PC-3 (cell line): Measurements from ENCODE around the gene EVC. TPM values are rescaled to one million over a fixed set of nuclear protein-coding genes. Genes with fewer than 3 reads are reported as not detected.

ENCODE experiments used
- ATAC-seq: fragments of 200-7000 bp; cut with Tn5 transposase; 2 replicates; pipeline ENCODE4 v1.9.1; 2020; ENCODE audit warnings: mild to moderate bottlenecking, moderate library complexity
- BruUV-seq: library from RNA; stranded (reverse); fragments of 400-500 nt; replicated peaks from 2 replicates; lab custom pipeline; 2021; lab: Mats Ljungman, UMichigan
- CTCF ChIA-PET: fragments of 300-600 bp; sonication (Branson Sonifier 250); formaldehyde crosslinking; loops from one replicate; lab custom pipeline; 2022; ENCODE audit warnings: antibody characterized with exemption; lab: Charles Lee
- POLR2A ChIA-PET: fragments of 300-600 bp; sonication (Branson Sonifier 250); formaldehyde crosslinking; loops from one replicate; lab custom pipeline; 2022; ENCODE audit warnings: antibody characterized with exemption; ENCODE audit not compliant: unreplicated experiment; lab: Charles Lee
- DNase-seq: peaks from one replicate; pipeline ENCODE4 v3.0.0-alpha.2; 2015
- H2AFZ ChIP-seq: fragments of 300-600 bp; sonication (generic); 2 replicates; pipeline ENCODE4 v1.6.0; 2016; ENCODE audit warnings: antibody characterized with exemption, low read length
- H3F3A ChIP-seq: fragments of 300-600 bp; sonication (generic); one replicate; pipeline ENCODE4 v1.6.0; 2017; ENCODE audit warnings: antibody characterized with exemption, low read length, control low read depth, mild to moderate bottlenecking; ENCODE audit not compliant: unreplicated experiment
- H3K27ac ChIP-seq: fragments of 300-600 bp; sonication (generic); 2 replicates; pipeline ENCODE4 v1.5.1; 2016; ENCODE audit warnings: mild to moderate bottlenecking, low read length
- H3K27me3 ChIP-seq: fragments of 300-600 bp; sonication (generic); 2 replicates; pipeline ENCODE4 v1.6.1; 2016; ENCODE audit warnings: low read length, mixed read lengths
- H3K36me3 ChIP-seq: fragments of 300-600 bp; sonication (generic); 2 replicates; pipeline ENCODE4 v1.6.1; 2016; ENCODE audit warnings: low read depth, mixed run types, low read length, mixed read lengths
- H3K4me1 ChIP-seq: fragments of 300-600 bp; sonication (generic); 2 replicates; pipeline ENCODE4 v1.5.1; 2016; ENCODE audit warnings: low read length; ENCODE audit not compliant: insufficient read depth
- H3K4me2 ChIP-seq: fragments of 300-600 bp; sonication (generic); 2 replicates; pipeline ENCODE4 v1.6.0; 2016; ENCODE audit warnings: low read length
- H3K4me3 ChIP-seq: fragments of 300-600 bp; sonication (generic); 2 replicates; pipeline ENCODE4 v1.5.1; 2016; ENCODE audit warnings: mild to moderate bottlenecking, low read length, mixed read lengths
- H3K79me2 ChIP-seq: fragments of 300-600 bp; sonication (generic); 2 replicates; pipeline ENCODE4 v1.6.1; 2017; ENCODE audit warnings: low read length, mixed read lengths
- H3K9ac ChIP-seq: fragments of 300-600 bp; sonication (generic); 2 replicates; pipeline ENCODE4 v1.6.0; 2016; ENCODE audit warnings: mild to moderate bottlenecking, low read length
- H3K9me2 ChIP-seq: fragments of 300-600 bp; sonication (generic); replicated peaks from 2 replicates; pipeline ENCODE4 v1.6.1; 2016; ENCODE audit warnings: mixed run types, low read length, mixed read lengths
- H3K9me3 ChIP-seq: fragments of 300-600 bp; sonication (generic); 2 replicates; pipeline ENCODE4 v1.6.1; 2016; ENCODE audit warnings: low read length, mixed read lengths
- H4K20me1 ChIP-seq: fragments of 300-600 bp; sonication (generic); 2 replicates; pipeline ENCODE4 v1.6.1; 2016; ENCODE audit warnings: low read length, mixed read lengths
- CTCF ChIP-seq: fragments of 300-600 bp; sonication (generic); conservative IDR thresholded peaks from 2 replicates; pipeline ENCODE4 v1.5.1; 2017; ENCODE audit warnings: antibody characterized with exemption, low read depth, mild to moderate bottlenecking, low read length
- EZH2 ChIP-seq: fragments of 300-600 bp; sonication (generic); IDR thresholded peaks from one replicate; pipeline ENCODE4 v1.6.1; 2017; ENCODE audit warnings: antibody characterized with exemption, mild to moderate bottlenecking, low read length; ENCODE audit not compliant: unreplicated experiment
- EZH2phosphoT487 ChIP-seq: fragments of 300-600 bp; sonication (generic); IDR thresholded peaks from 2 replicates; pipeline ENCODE4 v1.6.1; 2018; ENCODE audit warnings: mild to moderate bottlenecking, antibody characterized with exemption, low read length, borderline replicate concordance
- intact Hi-C: fragments of 100-400 bp; cut with micrococcal nuclease; formaldehyde crosslinking; loops from 2 replicates; pipeline ENCODE4 v1.9.0; 2023
- total RNA-seq: library from RNA; depleted of rRNA; stranded (reverse); fragments of >200 nt; gene quantifications from 2 replicates; pipeline ENCODE4 v1.2.3, GENCODE V29; 2014

The EVC gene
- total RNA-seq, 1 experiment from 2014 or later = 22.7 TPM

GRCh38 chr4:5824227-5824626, 113.2 kb downstream of the EVC start:
- intact Hi-C loops = no loop called here
- no peak overlapping the region for H3K4me3 ChIP-seq
- CTCF ChIA-PET = no interaction called here
- no peak for DNase-seq
- POLR2A ChIA-PET = no interaction called here
- no peak overlapping the region for H2AFZ ChIP-seq
- no peak overlapping the region for H3K27ac ChIP-seq
- no peaks in the 10 kb centered on the region for H3K9me3 ChIP-seq
- no peaks in the 10 kb centered on the region for H3K27me3 ChIP-seq
- H3K4me1 ChIP-seq = no peaks in the 10 kb centered on the region
- BruUV-seq = no TSS peak
- H3K9me2 ChIP-seq = no peaks in the 10 kb centered on the region
- no peaks in the 10 kb centered on the region for H3K79me2 ChIP-seq
- H3K4me2 ChIP-seq = no peak overlapping the region
- H4K20me1 ChIP-seq = no peaks in the 10 kb centered on the region
- TF ChIP-seq EZH2 = no peak
- no peak for TF ChIP-seq CTCF
- TF ChIP-seq EZH2phosphoT487 = no peak
- H3K9ac ChIP-seq = no peak overlapping the region
- no peaks in the 10 kb centered on the region; the same call in 1 of the 2 replicates for H3K36me3 ChIP-seq
- H3F3A ChIP-seq = no peaks in the 10 kb centered on the region
- no peak for ATAC-seq

- no peak overlapping the region for H3K27ac ChIP-seq
- H3K9ac ChIP-seq = no peak overlapping the region
- H3K4me3 ChIP-seq = no peak overlapping the region
- H3K9me3 ChIP-seq = no peaks in the 10 kb centered on the region
- H2AFZ ChIP-seq = no peak overlapping the region
- CTCF ChIA-PET = no interaction called here
- H3K36me3 ChIP-seq = no peaks in the 10 kb centered on the region; the same call in 1 of the 2 replicates
- H3K27me3 ChIP-seq = no peaks in the 10 kb centered on the region
- no peaks in the 10 kb centered on the region for H4K20me1 ChIP-seq
- no peaks in the 10 kb centered on the region for H3K79me2 ChIP-seq
- no peak overlapping the region for H3K4me2 ChIP-seq
- TF ChIP-seq EZH2phosphoT487 (no peak), CTCF (peak; percentile 64)
- no peaks in the 10 kb centered on the region for H3K4me1 ChIP-seq
- no peaks in the 10 kb centered on the region for H3K9me2 ChIP-seq
- no peaks in the 10 kb centered on the region for H3F3A ChIP-seq
- no TSS peak for BruUV-seq
- DNase-seq = peak; percentile 55
- POLR2A ChIA-PET = no interaction called here
- intact Hi-C loops = no loop called here
- ATAC-seq = peak; percentile 38; the same call in 1 of the 2 replicates
Observed at GRCh38 chr4:5824635-5825034, 113.6 kb downstream of the EVC start.

DNA sequence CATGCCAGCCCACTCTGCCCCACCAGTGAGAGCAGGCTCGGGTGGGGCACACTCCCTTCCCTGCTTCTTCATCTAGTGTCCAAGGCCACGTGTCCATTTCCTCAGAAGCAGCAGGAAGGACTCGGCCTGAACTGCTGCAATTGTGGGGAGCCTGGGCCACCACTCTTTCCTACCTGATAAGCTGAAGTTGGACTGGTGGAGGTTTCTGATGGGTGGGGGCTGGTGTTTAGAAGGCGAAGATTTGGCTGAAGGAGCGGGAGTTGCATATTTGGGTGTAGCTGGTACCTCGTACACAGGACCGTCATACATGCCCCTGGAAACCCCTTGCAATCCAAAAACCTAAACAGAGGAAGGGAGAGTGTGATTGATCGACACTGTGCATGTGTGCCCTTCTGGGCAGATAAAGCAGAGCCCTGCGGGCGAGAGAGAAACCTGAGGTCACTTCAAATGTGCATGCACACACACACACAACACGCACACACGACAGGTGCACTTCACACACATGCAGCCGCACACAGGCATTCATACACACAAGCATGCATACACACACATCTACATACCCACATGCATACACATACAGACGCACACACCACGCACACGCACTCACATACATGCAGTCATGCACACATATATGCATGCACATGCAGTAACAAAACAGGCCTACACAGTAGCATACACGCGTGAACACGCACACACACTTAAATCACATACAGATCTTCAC, 114.5 kb downstream of the EVC start:
- Histone ChIP-seq H3K36me3 (no peaks in the 10 kb centered on the region), H3K4me2 (no peak overlapping the region), H2AFZ (no peak overlapping the region), H4K20me1 (no peaks in the 10 kb centered on the region), H3K79me2 (no peaks in the 10 kb centered on the region), H3K4me3 (no peak overlapping the region), H3K9ac (no peak overlapping the region), H3K27ac (no peak overlapping the region), H3K27me3 (no peaks in the 10 kb centered on the region), H3K9me2 (no peaks in the 10 kb centered on the region), H3K9me3 (no peaks in the 10 kb centered on the region), H3K4me1 (no peaks in the 10 kb centered on the region), H3F3A (no peaks in the 10 kb centered on the region)
- BruUV-seq = no TSS peak
- no peak for TF ChIP-seq EZH2
- TF ChIP-seq EZH2phosphoT487 = no peak
- no peak for TF ChIP-seq CTCF
- DNase-seq = no peak
- intact Hi-C loops = no loop called here
- ATAC-seq = no peak
- CTCF ChIA-PET = no interaction called here
- POLR2A ChIA-PET = no interaction called here
